DOHH2 (cell line): ENCODE results near the gene OR6M1.

Source experiments
- H3F3A ChIP-seq: fragments of 200-600 bp; sonication (generic), shearing (Covaris generic); 2 replicates; pipeline ENCODE4 v1.6.0; 2016; ENCODE audit warnings: antibody characterized with exemption, mild to moderate bottlenecking; ENCODE audit not compliant: control insufficient read depth, insufficient read depth
- H3K27ac ChIP-seq: fragments of 200-600 bp; sonication (generic); 2 replicates; pipeline ENCODE4 v1.5.1; 2014; ENCODE audit warnings: low read depth, mild to moderate bottlenecking, low read length, moderate library complexity
- H3K27me3 ChIP-seq: fragments of 200-600 bp; sonication (generic); 2 replicates; pipeline ENCODE4 v1.6.1; 2014; ENCODE audit warnings: mild to moderate bottlenecking, low read length, mixed read lengths; ENCODE audit not compliant: control insufficient read depth
- H3K36me3 ChIP-seq: fragments of 200-600 bp; sonication (generic); 2 replicates; pipeline ENCODE4 v1.6.1; 2014; ENCODE audit warnings: mild to moderate bottlenecking, low read length, moderate library complexity, mixed read lengths; ENCODE audit not compliant: control insufficient read depth
- H3K4me1 ChIP-seq: fragments of 200-600 bp; sonication (generic); 2 replicates; pipeline ENCODE4 v1.6.1; 2014; ENCODE audit warnings: mild to moderate bottlenecking, low read length, mixed read lengths; ENCODE audit not compliant: control insufficient read depth
- H3K4me2 ChIP-seq: fragments of 200-600 bp; sonication (generic); 2 replicates; pipeline ENCODE4 v1.6.0; 2014; ENCODE audit warnings: mild to moderate bottlenecking, low read length, moderate library complexity
- H3K4me3 ChIP-seq: fragments of 200-600 bp; sonication (generic); 2 replicates; pipeline ENCODE4 v1.5.1; 2014; ENCODE audit warnings: mild to moderate bottlenecking, low read length, mixed read lengths
- H3K79me2 ChIP-seq: fragments of 200-600 bp; sonication (generic); 2 replicates; pipeline ENCODE4 v1.6.1; 2014; ENCODE audit warnings: mild to moderate bottlenecking, low read length, mixed read lengths; ENCODE audit not compliant: control insufficient read depth
- H3K9me2 ChIP-seq: fragments of 200-600 bp; sonication (generic); replicated peaks from 2 replicates; pipeline ENCODE4 v1.6.1; 2014; ENCODE audit warnings: mild to moderate bottlenecking, low read length, mixed read lengths; ENCODE audit not compliant: control insufficient read depth
- H3K9me3 ChIP-seq: fragments of 200-600 bp; sonication (generic); 2 replicates; pipeline ENCODE4 v1.6.1; 2014; ENCODE audit warnings: antibody characterized with exemption, low read length, mixed read lengths; ENCODE audit not compliant: control insufficient read depth, insufficient read depth
- H4K20me1 ChIP-seq: fragments of 200-600 bp; sonication (generic); 2 replicates; pipeline ENCODE4 v1.6.0; 2014; ENCODE audit warnings: low read depth, mild to moderate bottlenecking, antibody characterized with exemption, low read length, moderate library complexity; ENCODE audit not compliant: control insufficient read depth, insufficient read depth
- EZH2phosphoT487 ChIP-seq: fragments of 200-600 bp; sonication (generic); IDR thresholded peaks from 2 replicates; pipeline ENCODE4 v1.6.1; 2017; ENCODE audit warnings: borderline replicate concordance, mild to moderate bottlenecking, antibody characterized with exemption, low read length, moderate library complexity, mixed read lengths
- TF ChIP-seq, protein P1 (sequence below): fragments of 200-600 bp; sonication (generic); IDR thresholded peaks from one replicate; pipeline ENCODE4 v1.5.1; 2014; ENCODE audit warnings: antibody characterized with exemption, mild to moderate bottlenecking, low read depth, low read length; ENCODE audit not compliant: poor library complexity, severe bottlenecking

OR6M1 gene

DNA sequence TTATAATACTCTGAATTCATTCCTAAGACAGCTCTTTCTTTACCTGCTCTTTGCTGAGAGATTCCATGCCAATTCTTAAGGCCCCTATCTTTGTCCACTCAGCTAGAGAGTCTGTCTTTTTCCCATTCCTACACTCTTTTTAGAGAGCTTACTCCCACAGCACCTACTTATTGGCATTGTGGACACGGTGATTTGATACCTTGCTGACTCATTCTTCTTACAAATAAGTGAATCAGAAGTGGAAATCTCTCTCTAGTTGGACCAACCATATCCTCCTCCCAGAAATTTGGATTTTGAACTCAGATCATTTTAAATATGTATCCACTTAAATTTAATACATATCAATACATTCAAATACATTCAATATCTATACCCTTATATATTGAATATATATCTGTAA, 32.5 kb upstream of the OR6M1 start:
- Histone ChIP-seq H3K4me3 (no peak overlapping the region), H4K20me1 (no peaks in the 10 kb centered on the region), H3K27me3 (no peaks in the 10 kb centered on the region), H3K9me3 (no peaks in the 10 kb centered on the region), H3K9me2 (no peaks in the 10 kb centered on the region), H3K4me1 (no peaks in the 10 kb centered on the region), H3K4me2 (no peak overlapping the region), H3K36me3 (no peaks in the 10 kb centered on the region), H3K79me2 (no peaks in the 10 kb centered on the region), H3F3A (no peaks in the 10 kb centered on the region), H3K27ac (no peak overlapping the region)
- TF ChIP-seq, protein P1, sequence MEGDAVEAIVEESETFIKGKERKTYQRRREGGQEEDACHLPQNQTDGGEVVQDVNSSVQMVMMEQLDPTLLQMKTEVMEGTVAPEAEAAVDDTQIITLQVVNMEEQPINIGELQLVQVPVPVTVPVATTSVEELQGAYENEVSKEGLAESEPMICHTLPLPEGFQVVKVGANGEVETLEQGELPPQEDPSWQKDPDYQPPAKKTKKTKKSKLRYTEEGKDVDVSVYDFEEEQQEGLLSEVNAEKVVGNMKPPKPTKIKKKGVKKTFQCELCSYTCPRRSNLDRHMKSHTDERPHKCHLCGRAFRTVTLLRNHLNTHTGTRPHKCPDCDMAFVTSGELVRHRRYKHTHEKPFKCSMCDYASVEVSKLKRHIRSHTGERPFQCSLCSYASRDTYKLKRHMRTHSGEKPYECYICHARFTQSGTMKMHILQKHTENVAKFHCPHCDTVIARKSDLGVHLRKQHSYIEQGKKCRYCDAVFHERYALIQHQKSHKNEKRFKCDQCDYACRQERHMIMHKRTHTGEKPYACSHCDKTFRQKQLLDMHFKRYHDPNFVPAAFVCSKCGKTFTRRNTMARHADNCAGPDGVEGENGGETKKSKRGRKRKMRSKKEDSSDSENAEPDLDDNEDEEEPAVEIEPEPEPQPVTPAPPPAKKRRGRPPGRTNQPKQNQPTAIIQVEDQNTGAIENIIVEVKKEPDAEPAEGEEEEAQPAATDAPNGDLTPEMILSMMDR, result no peak
- no peak for TF ChIP-seq EZH2phosphoT487

DNA sequence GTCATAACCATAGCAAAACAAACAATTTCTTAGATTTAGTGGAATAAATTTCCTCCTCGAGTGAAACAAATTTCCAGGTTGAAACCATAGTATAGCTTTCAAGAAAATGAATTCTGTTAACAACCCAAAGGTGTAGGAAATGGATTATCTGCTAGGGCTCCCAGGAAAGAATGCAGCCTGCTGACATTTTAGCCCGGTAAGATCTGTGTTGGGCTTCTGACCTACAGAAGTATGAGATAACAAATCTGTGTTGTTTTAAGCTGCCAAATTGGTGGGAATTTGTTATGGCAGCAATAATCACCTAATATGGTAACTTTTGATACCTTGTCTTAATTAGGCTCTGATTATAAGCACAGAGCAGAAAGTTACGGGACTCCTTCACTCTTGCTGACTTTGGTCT, 32.0 kb upstream of the OR6M1 start:
- H3K4me1 ChIP-seq, result no peaks in the 10 kb centered on the region
- no peaks in the 10 kb centered on the region for H3K27me3 ChIP-seq
- no peak overlapping the region for H3K27ac ChIP-seq
- no peak overlapping the region for H3K4me2 ChIP-seq
- H3K9me3 ChIP-seq, result no peaks in the 10 kb centered on the region
- H3F3A ChIP-seq, result no peaks in the 10 kb centered on the region
- H3K36me3 ChIP-seq, result no peaks in the 10 kb centered on the region
- TF ChIP-seq EZH2phosphoT487, result no peak
- TF ChIP-seq, protein P1, result no peak
- no peaks in the 10 kb centered on the region for H4K20me1 ChIP-seq
- no peaks in the 10 kb centered on the region for H3K79me2 ChIP-seq
- no peak overlapping the region for H3K4me3 ChIP-seq
- H3K9me2 ChIP-seq, result no peaks in the 10 kb centered on the region

DNA sequence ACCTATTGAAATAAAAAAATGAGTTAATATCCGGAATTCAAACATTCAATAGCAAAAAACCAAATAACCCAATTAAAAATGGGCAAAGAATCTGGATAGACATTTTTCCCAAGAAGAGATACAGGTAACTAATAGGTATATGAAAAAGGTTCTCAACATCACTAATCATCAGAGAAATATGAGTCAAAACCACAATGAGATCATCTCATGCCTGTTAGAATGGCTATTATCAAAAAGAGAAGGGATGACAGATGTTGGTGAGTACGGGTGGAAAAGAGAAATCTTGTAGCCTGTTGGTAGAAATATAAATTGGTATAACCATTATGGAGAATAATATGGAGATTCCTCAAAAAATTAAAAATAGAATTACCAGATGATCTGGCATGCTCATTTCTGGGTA, 26.9 kb upstream of the OR6M1 start:
- Histone ChIP-seq H3K4me2 (no peak overlapping the region), H4K20me1 (no peaks in the 10 kb centered on the region), H3K36me3 (no peaks in the 10 kb centered on the region), H3K9me3 (no peaks in the 10 kb centered on the region), H3F3A (no peaks in the 10 kb centered on the region), H3K4me1 (no peaks in the 10 kb centered on the region), H3K27ac (no peak overlapping the region), H3K9me2 (no peaks in the 10 kb centered on the region), H3K4me3 (no peak overlapping the region), H3K79me2 (no peaks in the 10 kb centered on the region), H3K27me3 (no peaks in the 10 kb centered on the region)
- no peak for TF ChIP-seq EZH2phosphoT487
- TF ChIP-seq, protein P1, result no peak

DNA sequence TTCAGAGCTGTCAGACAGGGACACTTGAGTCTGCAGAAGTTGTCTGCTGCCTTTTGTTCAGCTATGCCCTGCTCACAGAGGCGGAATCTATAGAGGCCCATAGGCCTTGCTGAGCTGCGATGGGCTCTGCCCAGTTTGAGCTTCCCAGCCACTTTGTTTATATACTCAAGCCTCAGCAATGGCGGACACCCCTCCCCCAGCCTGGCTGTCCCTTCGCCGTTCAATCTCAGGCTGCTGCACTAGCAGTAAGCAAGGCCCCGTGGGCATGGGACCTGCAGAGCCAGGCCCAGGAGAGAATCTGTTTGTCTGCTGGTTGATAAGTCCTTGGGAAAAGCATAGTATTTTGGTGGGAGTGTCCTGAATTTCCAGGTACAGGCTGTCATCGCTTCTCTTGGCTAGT, 23.6 kb upstream of the OR6M1 start:
- no peaks in the 10 kb centered on the region for H3K27me3 ChIP-seq
- H3F3A ChIP-seq, result no peaks in the 10 kb centered on the region
- H3K4me2 ChIP-seq, result no peak overlapping the region
- H3K4me1 ChIP-seq, result no peaks in the 10 kb centered on the region
- H3K9me3 ChIP-seq, result no peaks in the 10 kb centered on the region
- no peak overlapping the region for H3K27ac ChIP-seq
- TF ChIP-seq, protein P1, result no peak
- TF ChIP-seq EZH2phosphoT487, result no peak
- H3K36me3 ChIP-seq, result no peaks in the 10 kb centered on the region
- H4K20me1 ChIP-seq, result no peaks in the 10 kb centered on the region
- H3K9me2 ChIP-seq, result no peaks in the 10 kb centered on the region
- no peak overlapping the region for H3K4me3 ChIP-seq
- H3K79me2 ChIP-seq, result no peaks in the 10 kb centered on the region
